ENCODE data around the gene DECR2. TPM values are rescaled to one million over a fixed set of nuclear protein-coding genes. Genes with fewer than 3 reads are reported as not detected.

DECR2 gene
- total and polyA plus RNA-seq, 10 of the 15 experiments (the other 5 are each of a cell fraction or from before 2014, with no cell fraction given), result 0.53 to 20.3 (median 6.0) TPM

DNA sequence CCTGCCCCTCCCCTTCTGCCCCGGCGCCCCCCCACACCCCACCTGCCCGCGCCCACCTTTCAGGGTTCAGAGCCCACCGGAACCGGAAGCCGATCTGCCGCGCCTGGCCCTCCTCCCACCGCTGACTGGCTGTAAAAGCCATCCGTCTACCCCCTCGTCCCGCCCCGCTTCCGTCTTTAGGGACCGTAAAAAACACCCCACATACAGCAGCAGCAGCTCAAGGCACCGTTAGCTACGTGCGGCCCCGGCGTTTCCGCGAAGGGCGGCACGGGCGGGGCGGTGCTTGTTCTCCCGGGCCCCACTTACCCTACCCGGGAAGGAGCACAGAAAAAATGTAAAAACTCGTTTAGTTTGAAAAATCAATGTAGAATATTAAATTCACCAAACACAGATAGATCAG lies 31.2 kb upstream of the DECR2 start, which contains the start of gene MRPL28 (continued):
- TF ChIP-seq, protein P1, sequence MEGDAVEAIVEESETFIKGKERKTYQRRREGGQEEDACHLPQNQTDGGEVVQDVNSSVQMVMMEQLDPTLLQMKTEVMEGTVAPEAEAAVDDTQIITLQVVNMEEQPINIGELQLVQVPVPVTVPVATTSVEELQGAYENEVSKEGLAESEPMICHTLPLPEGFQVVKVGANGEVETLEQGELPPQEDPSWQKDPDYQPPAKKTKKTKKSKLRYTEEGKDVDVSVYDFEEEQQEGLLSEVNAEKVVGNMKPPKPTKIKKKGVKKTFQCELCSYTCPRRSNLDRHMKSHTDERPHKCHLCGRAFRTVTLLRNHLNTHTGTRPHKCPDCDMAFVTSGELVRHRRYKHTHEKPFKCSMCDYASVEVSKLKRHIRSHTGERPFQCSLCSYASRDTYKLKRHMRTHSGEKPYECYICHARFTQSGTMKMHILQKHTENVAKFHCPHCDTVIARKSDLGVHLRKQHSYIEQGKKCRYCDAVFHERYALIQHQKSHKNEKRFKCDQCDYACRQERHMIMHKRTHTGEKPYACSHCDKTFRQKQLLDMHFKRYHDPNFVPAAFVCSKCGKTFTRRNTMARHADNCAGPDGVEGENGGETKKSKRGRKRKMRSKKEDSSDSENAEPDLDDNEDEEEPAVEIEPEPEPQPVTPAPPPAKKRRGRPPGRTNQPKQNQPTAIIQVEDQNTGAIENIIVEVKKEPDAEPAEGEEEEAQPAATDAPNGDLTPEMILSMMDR (IDR thresholded peaks at IDR 0.05 in 2 of 3, conservative IDR thresholded peaks at IDR 0.05 in 1 of 3; ENCODE audit: control insufficient read depth in 2 of 3, extremely low read depth in 1 of 3, insufficient read depth in 1 of 3, low read depth in 3 of 3, low read length in 3 of 3), result no peak
- TF ChIP-seq, protein P2, sequence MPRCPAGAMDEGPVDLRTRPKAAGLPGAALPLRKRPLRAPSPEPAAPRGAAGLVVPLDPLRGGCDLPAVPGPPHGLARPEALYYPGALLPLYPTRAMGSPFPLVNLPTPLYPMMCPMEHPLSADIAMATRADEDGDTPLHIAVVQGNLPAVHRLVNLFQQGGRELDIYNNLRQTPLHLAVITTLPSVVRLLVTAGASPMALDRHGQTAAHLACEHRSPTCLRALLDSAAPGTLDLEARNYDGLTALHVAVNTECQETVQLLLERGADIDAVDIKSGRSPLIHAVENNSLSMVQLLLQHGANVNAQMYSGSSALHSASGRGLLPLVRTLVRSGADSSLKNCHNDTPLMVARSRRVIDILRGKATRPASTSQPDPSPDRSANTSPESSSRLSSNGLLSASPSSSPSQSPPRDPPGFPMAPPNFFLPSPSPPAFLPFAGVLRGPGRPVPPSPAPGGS (IDR thresholded peaks at IDR 0.05; ENCODE audit: borderline replicate concordance, insufficient read depth, low read depth, low read length, poor library complexity, severe bottlenecking), result no peak
- TF ChIP-seq BACH1 (IDR thresholded peaks at IDR 0.05; ENCODE audit: borderline replicate concordance) (0 out of 2 replicates have a peak, but pooled peaks have one; percentile 23), TAF1 (IDR thresholded peaks at IDR 0.05; ENCODE audit: borderline replicate concordance, low read depth, low read length) (peak; percentile 28; the same call in 1 of the 2 replicates), CHD4 (IDR thresholded peaks at IDR 0.05) (no peak), SREBF1 (IDR thresholded peaks at IDR 0.05; ENCODE audit: low read length) (no peak), POLR2AphosphoS5 (IDR thresholded peaks at IDR 0.05; ENCODE audit: low read length) (no peak), POU2F2 (IDR thresholded peaks at IDR 0.05; ENCODE audit: borderline replicate concordance, low read depth, low read length) (0 out of 3 replicates have a peak, but pooled peaks have one; percentile 27), SMC3 (IDR thresholded peaks at IDR 0.05; ENCODE audit: borderline replicate concordance, low read length) (no peak), TBL1XR1 (IDR thresholded peaks at IDR 0.05; ENCODE audit: low read depth, low read length) (no peak), YY1 (IDR thresholded peaks at IDR 0.05; ENCODE audit: low read depth, low read length) (peak; percentile 86), SUZ12 (IDR thresholded peaks at IDR 0.05; ENCODE audit: unreplicated experiment) (no peak)
- TF ChIP-seq, protein P3, sequence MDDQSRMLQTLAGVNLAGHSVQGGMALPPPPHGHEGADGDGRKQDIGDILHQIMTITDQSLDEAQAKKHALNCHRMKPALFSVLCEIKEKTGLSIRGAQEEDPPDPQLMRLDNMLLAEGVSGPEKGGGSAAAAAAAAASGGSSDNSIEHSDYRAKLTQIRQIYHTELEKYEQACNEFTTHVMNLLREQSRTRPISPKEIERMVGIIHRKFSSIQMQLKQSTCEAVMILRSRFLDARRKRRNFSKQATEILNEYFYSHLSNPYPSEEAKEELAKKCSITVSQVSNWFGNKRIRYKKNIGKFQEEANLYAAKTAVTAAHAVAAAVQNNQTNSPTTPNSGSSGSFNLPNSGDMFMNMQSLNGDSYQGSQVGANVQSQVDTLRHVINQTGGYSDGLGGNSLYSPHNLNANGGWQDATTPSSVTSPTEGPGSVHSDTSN (IDR thresholded peaks at IDR 0.05; ENCODE audit: insufficient replicate concordance, low read depth, low read length), result peak; percentile 98
- TF ChIP-seq, protein P4, sequence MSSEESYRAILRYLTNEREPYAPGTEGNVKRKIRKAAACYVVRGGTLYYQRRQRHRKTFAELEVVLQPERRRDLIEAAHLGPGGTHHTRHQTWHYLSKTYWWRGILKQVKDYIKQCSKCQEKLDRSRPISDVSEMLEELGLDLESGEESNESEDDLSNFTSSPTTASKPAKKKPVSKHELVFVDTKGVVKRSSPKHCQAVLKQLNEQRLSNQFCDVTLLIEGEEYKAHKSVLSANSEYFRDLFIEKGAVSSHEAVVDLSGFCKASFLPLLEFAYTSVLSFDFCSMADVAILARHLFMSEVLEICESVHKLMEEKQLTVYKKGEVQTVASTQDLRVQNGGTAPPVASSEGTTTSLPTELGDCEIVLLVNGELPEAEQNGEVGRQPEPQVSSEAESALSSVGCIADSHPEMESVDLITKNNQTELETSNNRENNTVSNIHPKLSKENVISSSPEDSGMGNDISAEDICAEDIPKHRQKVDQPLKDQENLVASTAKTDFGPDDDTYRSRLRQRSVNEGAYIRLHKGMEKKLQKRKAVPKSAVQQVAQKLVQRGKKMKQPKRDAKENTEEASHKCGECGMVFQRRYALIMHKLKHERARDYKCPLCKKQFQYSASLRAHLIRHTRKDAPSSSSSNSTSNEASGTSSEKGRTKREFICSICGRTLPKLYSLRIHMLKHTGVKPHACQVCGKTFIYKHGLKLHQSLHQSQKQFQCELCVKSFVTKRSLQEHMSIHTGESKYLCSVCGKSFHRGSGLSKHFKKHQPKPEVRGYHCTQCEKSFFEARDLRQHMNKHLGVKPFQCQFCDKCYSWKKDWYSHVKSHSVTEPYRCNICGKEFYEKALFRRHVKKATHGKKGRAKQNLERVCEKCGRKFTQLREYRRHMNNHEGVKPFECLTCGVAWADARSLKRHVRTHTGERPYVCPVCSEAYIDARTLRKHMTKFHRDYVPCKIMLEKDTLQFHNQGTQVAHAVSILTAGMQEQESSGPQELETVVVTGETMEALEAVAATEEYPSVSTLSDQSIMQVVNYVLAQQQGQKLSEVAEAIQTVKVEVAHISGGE (CRISPR knock-in tag; IDR thresholded peaks at IDR 0.05), result no peak
- TF ChIP-seq, protein P5, sequence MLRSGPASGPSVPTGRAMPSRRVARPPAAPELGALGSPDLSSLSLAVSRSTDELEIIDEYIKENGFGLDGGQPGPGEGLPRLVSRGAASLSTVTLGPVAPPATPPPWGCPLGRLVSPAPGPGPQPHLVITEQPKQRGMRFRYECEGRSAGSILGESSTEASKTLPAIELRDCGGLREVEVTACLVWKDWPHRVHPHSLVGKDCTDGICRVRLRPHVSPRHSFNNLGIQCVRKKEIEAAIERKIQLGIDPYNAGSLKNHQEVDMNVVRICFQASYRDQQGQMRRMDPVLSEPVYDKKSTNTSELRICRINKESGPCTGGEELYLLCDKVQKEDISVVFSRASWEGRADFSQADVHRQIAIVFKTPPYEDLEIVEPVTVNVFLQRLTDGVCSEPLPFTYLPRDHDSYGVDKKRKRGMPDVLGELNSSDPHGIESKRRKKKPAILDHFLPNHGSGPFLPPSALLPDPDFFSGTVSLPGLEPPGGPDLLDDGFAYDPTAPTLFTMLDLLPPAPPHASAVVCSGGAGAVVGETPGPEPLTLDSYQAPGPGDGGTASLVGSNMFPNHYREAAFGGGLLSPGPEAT (IDR thresholded peaks at IDR 0.05; ENCODE audit: low read depth), result peak; percentile 48; the same call in 1 of the 2 replicates
- TF ChIP-seq, protein P6, sequence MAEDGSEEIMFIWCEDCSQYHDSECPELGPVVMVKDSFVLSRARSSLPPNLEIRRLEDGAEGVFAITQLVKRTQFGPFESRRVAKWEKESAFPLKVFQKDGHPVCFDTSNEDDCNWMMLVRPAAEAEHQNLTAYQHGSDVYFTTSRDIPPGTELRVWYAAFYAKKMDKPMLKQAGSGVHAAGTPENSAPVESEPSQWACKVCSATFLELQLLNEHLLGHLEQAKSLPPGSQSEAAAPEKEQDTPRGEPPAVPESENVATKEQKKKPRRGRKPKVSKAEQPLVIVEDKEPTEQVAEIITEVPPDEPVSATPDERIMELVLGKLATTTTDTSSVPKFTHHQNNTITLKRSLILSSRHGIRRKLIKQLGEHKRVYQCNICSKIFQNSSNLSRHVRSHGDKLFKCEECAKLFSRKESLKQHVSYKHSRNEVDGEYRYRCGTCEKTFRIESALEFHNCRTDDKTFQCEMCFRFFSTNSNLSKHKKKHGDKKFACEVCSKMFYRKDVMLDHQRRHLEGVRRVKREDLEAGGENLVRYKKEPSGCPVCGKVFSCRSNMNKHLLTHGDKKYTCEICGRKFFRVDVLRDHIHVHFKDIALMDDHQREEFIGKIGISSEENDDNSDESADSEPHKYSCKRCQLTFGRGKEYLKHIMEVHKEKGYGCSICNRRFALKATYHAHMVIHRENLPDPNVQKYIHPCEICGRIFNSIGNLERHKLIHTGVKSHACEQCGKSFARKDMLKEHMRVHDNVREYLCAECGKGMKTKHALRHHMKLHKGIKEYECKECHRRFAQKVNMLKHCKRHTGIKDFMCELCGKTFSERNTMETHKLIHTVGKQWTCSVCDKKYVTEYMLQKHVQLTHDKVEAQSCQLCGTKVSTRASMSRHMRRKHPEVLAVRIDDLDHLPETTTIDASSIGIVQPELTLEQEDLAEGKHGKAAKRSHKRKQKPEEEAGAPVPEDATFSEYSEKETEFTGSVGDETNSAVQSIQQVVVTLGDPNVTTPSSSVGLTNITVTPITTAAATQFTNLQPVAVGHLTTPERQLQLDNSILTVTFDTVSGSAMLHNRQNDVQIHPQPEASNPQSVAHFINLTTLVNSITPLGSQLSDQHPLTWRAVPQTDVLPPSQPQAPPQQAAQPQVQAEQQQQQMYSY (CRISPR knock-in tag; IDR thresholded peaks at IDR 0.05), result no peak

Data from GM12878 (cell line).